ENCODE measurements around the gene ARHGAP42. TPM values are rescaled to one million over a fixed set of nuclear protein-coding genes. Genes with fewer than 3 reads are reported as not detected.
"Not testable (repeated sequence)": the region's sequence is repeated elsewhere in the genome, so short reads cannot be mapped to it uniquely, and the experiment has no call there.

ARHGAP42 gene
- polyA plus RNA-seq, 1 donor (not counting 4 experiments of a cell fraction or from before 2014, with no cell fraction given) = 5.5 TPM

DNA sequence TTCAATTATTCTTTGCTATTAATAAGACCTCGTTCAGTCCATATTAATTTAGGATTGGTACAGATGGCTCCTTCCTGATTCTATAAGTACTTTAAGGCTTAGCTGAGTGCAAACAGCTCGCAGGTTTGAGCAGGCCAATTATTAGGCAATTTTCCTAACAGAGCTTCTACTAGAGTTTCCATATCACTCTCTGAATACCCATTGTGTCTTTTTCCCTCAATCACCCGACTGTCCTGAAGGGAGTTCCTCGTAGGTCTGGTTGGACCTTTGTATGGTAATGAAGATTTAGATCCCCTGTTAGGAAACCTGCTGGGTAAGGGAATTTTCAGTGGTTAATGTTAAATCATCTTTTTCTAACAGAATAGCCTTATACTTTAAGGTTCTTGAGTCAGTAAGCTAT is 61.1 kb downstream of the ARHGAP42 start:
- H3K36me3 ChIP-seq (ENCODE audit: control insufficient read depth in 2 of 2, extremely low read depth in 1 of 2, insufficient read depth in 2 of 2, low read length in 2 of 2) = no peaks in the 10 kb centered on the region
- no peak for FAIRE-seq
- H3K9me1 ChIP-seq (ENCODE audit: control insufficient read depth, extremely low read depth, insufficient read depth, low read length) = no peaks in the 10 kb centered on the region
- peaks cover 8% of the 10 kb centered on the region for H3K9me3 ChIP-seq (ENCODE audit: control insufficient read depth, low read depth, low read length)
- DNase-seq (ENCODE audit: low read depth, low spot score) = no peak
- H3K79me2 ChIP-seq (ENCODE audit: control insufficient read depth, insufficient read depth, low read length) = no peaks in the 10 kb centered on the region
- no peak overlapping the region for H3K4me2 ChIP-seq (ENCODE audit: control insufficient read depth, extremely low read depth, insufficient read depth, low read depth, low read length)
- H4K20me1 ChIP-seq (ENCODE audit: control insufficient read depth, extremely low read depth, insufficient read depth, low read length) = no peaks in the 10 kb centered on the region
- no peak for TF ChIP-seq EZH2 (IDR thresholded peaks at IDR 0.05; ENCODE audit: low read length)
- TF ChIP-seq, protein P1, sequence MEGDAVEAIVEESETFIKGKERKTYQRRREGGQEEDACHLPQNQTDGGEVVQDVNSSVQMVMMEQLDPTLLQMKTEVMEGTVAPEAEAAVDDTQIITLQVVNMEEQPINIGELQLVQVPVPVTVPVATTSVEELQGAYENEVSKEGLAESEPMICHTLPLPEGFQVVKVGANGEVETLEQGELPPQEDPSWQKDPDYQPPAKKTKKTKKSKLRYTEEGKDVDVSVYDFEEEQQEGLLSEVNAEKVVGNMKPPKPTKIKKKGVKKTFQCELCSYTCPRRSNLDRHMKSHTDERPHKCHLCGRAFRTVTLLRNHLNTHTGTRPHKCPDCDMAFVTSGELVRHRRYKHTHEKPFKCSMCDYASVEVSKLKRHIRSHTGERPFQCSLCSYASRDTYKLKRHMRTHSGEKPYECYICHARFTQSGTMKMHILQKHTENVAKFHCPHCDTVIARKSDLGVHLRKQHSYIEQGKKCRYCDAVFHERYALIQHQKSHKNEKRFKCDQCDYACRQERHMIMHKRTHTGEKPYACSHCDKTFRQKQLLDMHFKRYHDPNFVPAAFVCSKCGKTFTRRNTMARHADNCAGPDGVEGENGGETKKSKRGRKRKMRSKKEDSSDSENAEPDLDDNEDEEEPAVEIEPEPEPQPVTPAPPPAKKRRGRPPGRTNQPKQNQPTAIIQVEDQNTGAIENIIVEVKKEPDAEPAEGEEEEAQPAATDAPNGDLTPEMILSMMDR (optimal IDR thresholded peaks at IDR 0.05 in 1 of 3, IDR thresholded peaks at IDR 0.05 in 1 of 3, conservative IDR thresholded peaks at IDR 0.05 in 1 of 3; ENCODE audit: extremely low read depth in 1 of 3, insufficient read depth in 2 of 3, low read length in 3 of 3) = no peak
- H3K4me1 ChIP-seq (ENCODE audit: control insufficient read depth, extremely low read depth, insufficient read depth, low read length) = peaks cover 12% of the 10 kb centered on the region
- dilution Hi-C loops (cut with MboI; ENCODE audit: extremely low pct_ligation_motif_present, low sequenced_read_pairs) = no loop called here
- H3K9ac ChIP-seq (ENCODE audit: control insufficient read depth, extremely low read depth, insufficient read depth, low read length) = no peak overlapping the region
- H3K27ac ChIP-seq (ENCODE audit: control insufficient read depth, insufficient read depth, low read length) = no peak overlapping the region
- no peak overlapping the region for H3K4me3 ChIP-seq (ENCODE audit: control insufficient read depth in 2 of 3, extremely low read depth in 1 of 3, insufficient read depth in 2 of 3, low read depth in 1 of 3, low read length in 3 of 3)
- H3K27me3 ChIP-seq (ENCODE audit: control insufficient read depth, extremely low read depth, insufficient read depth, low read length) = no peaks in the 10 kb centered on the region
- no peak overlapping the region for H2AFZ ChIP-seq (ENCODE audit: control insufficient read depth, low read length)

DNA sequence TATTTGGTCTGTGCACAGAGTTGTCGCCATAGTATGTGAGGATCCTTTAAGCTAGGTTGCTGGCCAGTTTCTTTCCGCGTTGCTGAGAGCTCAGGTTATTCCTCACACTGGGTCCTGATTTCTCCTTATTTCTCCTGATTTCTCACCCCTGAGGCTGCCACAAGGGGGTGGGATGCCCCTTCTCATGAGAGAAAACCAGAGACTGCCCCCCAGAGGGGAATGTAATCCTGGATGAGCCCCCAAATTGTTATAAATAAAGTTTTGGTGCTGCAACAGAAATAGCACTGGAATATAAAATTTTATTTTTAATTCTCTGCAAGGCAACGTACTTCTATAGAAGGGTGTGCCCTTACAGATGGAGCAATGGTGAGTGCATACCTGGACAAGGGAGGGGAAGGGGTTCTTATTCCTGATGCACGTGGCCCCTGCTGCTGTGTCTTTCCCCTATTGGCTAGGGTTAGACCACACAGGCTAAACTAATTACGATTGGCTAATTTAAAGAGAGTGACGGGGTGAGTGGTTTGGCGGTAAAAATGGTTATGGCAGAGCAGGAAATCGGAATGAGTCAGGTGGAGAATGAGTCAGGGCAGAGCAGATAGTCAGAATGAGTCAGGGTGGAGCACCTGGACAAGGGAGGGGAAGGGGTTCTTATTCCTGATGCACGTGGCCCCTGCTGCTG is 62.9 kb downstream of the ARHGAP42 start:
- H3K27me3 ChIP-seq (ENCODE audit: control insufficient read depth, extremely low read depth, insufficient read depth, low read length); H3K36me3 ChIP-seq (ENCODE audit: control insufficient read depth in 2 of 2, extremely low read depth in 1 of 2, insufficient read depth in 2 of 2, low read length in 2 of 2); H3K9me3 ChIP-seq (ENCODE audit: control insufficient read depth, low read depth, low read length); H3K4me3 ChIP-seq (ENCODE audit: control insufficient read depth in 2 of 3, extremely low read depth in 1 of 3, insufficient read depth in 2 of 3, low read depth in 1 of 3, low read length in 3 of 3); dilution Hi-C loops (cut with MboI; ENCODE audit: extremely low pct_ligation_motif_present, low sequenced_read_pairs); H4K20me1 ChIP-seq (ENCODE audit: control insufficient read depth, extremely low read depth, insufficient read depth, low read length); H3K27ac ChIP-seq (ENCODE audit: control insufficient read depth, insufficient read depth, low read length); H3K9ac ChIP-seq (ENCODE audit: control insufficient read depth, extremely low read depth, insufficient read depth, low read length); H3K79me2 ChIP-seq (ENCODE audit: control insufficient read depth, insufficient read depth, low read length); H3K4me2 ChIP-seq (ENCODE audit: control insufficient read depth, extremely low read depth, insufficient read depth, low read depth, low read length); FAIRE-seq; H2AFZ ChIP-seq (ENCODE audit: control insufficient read depth, low read length); H3K9me1 ChIP-seq (ENCODE audit: control insufficient read depth, extremely low read depth, insufficient read depth, low read length); DNase-seq (ENCODE audit: low read depth, low spot score): not testable (repeated sequence)
- H3K4me1 ChIP-seq (ENCODE audit: control insufficient read depth, extremely low read depth, insufficient read depth, low read length) = peaks cover 17% of the 10 kb centered on the region

DNA sequence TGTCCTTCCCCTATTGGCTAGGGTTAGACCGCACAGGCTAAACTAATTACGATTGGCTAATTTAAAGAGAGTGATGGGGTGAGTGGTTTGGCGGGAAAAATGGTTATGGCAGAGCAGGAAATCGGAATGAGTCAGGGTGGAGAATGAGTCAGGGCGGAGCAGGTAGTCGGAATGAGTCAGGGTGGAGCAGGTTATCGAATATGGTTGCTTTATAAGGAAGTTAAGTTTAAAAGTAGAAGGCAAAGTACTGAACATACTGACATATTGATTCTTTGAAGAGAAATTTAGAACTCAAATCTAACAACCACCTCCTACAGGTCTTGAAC is 63.4 kb downstream of the ARHGAP42 start:
- H4K20me1 ChIP-seq (ENCODE audit: control insufficient read depth, extremely low read depth, insufficient read depth, low read length); H3K36me3 ChIP-seq (ENCODE audit: control insufficient read depth in 2 of 2, extremely low read depth in 1 of 2, insufficient read depth in 2 of 2, low read length in 2 of 2); DNase-seq (ENCODE audit: low read depth, low spot score); H3K79me2 ChIP-seq (ENCODE audit: control insufficient read depth, insufficient read depth, low read length); H3K4me2 ChIP-seq (ENCODE audit: control insufficient read depth, extremely low read depth, insufficient read depth, low read depth, low read length); H3K9me3 ChIP-seq (ENCODE audit: control insufficient read depth, low read depth, low read length); FAIRE-seq; dilution Hi-C loops (cut with MboI; ENCODE audit: extremely low pct_ligation_motif_present, low sequenced_read_pairs); H3K27me3 ChIP-seq (ENCODE audit: control insufficient read depth, extremely low read depth, insufficient read depth, low read length); H2AFZ ChIP-seq (ENCODE audit: control insufficient read depth, low read length); H3K4me3 ChIP-seq (ENCODE audit: control insufficient read depth in 2 of 3, extremely low read depth in 1 of 3, insufficient read depth in 2 of 3, low read depth in 1 of 3, low read length in 3 of 3); H3K9ac ChIP-seq (ENCODE audit: control insufficient read depth, extremely low read depth, insufficient read depth, low read length); H3K9me1 ChIP-seq (ENCODE audit: control insufficient read depth, extremely low read depth, insufficient read depth, low read length); H3K27ac ChIP-seq (ENCODE audit: control insufficient read depth, insufficient read depth, low read length): not testable (repeated sequence)
- peaks cover 17% of the 10 kb centered on the region for H3K4me1 ChIP-seq (ENCODE audit: control insufficient read depth, extremely low read depth, insufficient read depth, low read length)
